T-helper 1 cell treated with Interleukin-12 subunit alpha and Interleukin-12 subunit beta and Interleukin-4 antibody, amounts not matched to agents 30 ng/mL and 1 ng/mL, for 36 hours (primary cell): Measurements from ENCODE around the gene PNPLA6. TPM values are rescaled to one million over a fixed set of nuclear protein-coding genes. Genes with fewer than 3 reads are reported as not detected.

Source experiments
- intact Hi-C: fragments of 100-400 bp; cut with micrococcal nuclease; formaldehyde crosslinking; loops from one replicate; pipeline ENCODE4 v1.15.1; 2024
- total RNA-seq: library from RNA; stranded (reverse); gene quantifications from 2 replicates; pipeline ENCODE4 v1.2.3, GENCODE V29; 2022

Gene PNPLA6
- total RNA-seq = 143 and 148 TPM in 2 replicates

DNA sequence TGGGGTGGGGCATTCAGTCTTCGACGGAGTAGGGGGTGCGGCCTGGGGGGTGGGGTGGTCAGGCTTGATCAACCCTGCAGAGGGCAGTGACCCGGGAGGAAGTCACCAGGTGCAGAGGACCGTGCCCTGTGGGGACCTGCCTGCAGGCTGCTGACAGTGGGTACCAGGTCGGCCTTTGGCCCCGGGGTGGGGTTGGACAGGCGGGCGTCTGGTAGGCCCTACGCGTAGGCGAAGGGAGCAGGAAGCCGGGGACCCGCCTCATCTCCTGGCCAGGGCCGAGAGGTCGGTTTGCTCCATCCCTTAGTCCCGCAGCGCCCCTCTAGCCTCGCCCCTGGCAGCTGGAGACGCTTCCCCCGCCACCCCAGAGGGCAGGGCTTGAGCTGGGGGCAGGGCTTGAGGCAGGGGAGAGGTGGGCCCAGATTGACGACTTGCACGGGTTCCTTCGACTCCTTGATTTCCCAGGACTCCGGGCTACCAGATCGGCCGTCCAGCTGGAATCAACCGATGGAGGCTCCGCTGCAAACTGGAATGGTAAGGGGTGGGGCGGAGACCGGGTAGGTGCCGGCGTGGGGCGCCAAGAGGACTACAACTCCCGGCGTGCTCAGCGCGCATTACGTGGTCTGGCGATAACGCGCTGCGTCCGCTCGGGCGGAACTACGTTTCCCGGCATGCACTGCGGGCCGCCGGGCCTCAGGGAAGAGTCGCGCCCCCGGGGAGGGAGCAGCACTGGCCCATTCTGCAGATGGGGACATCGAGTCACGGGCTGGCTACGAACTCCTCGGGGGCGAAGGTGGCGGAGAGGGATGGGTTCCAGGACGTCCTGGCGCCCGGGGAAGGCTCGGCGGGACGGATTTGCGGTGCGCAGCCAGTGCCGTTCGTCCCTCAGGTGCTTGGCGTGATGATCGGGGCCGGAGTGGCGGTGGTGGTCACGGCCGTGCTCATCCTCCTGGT, at the start of gene PNPLA6:
Gene PNPLA6, plus strand, starts transcription at position 671 of the 951 bp plus-strand sequence. Its CDS starts 72 bp downstream, at position 743.
- intact Hi-C loops = loop anchor here (1.0 to 10.0 kb wide), 8 partner anchors 16 to 1631 kb away; partner anchors contain the start of genes NDUFA11, PET100, PEX11G and RANBP3

DNA sequence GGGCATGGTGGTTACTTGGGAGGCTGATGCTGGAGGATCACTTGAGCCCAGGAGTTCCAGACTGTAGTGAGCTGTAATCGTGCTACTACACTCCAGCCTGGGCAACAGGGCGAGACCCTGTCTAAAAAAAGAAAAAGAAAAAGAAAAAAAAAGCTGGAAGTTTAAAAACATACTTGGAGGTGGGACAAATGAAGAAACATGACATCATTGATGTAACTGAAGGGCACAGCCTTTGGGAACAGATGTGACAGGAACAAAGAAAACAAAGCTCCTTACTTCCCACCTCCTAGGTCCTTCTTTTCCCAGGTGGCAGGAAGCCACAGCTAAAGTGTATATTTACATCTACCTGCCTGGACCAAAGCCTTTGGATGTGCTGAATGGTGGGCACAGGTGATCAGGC, 48.6 kb upstream of the PNPLA6 start:
- intact Hi-C loops = loop anchor here (5.0 kb wide), 1 partner anchor 35 kb away; the partner anchor contains the start of gene MCOLN1

DNA sequence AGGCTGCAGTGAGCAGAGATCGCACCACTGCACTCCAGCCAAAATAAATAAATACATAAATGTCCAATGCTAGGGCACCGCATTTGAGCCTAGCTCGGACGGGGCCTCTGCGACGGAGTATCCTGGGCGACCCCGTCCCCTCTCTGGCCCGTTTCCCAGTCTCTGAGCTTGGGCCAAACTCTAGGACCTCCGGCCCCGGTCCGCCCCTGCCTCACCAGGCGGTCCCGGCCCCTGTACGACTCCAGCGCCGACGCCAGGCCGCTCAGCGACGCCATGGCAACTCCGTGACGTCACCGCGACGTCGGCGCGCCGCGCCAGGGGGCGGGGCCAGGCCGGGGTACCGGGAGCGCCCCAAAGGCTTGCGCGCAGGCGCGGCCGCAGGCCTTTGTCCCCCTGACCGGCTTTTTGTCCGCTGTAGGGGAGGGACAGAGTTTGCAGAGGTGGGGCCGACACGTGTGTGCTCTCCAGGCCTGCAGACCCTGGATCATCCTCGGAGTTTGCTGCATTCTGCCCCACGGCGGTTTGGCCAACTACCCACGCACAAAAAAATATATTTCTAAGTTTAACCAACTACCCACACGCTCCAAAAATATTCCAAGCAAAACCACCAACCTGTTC, 46.7 kb upstream of the PNPLA6 start, which contains the start of gene PEX11G:
Gene PEX11G, minus strand, starts transcription at position 300 of the 618 bp plus-strand sequence. Its CDS starts 25 bp downstream, at position 275.
- intact Hi-C loops = loop anchor here (1.0 to 5.0 kb wide), 2 partner anchors 33 to 46 kb away; partner anchors contain the start of genes MCOLN1 and PNPLA6

DNA sequence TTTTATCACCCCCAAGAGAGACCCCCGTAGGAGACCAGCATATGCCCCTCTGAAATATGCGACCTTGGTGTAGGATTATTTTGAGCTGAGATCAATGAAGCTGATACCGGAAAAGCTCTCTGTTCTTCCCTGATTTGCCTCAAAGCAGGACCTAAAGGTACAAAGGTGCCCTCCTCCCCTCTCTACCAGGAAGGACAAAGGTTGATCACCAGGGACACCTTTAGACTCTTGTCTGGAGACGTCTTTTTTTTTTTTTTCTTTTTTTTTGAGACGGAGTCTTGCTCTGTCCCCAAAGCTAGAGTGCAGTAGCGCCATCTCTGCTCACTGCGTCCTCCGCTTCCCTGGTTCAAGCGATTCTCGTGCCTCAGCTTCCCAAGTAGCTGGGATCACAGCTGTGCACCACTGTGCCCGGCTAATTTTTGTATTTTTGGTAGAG, 45.9 kb upstream of the PNPLA6 start:
- intact Hi-C loops = loop anchor here (1.0 to 5.0 kb wide), 2 partner anchors 33 to 46 kb away; partner anchors contain the start of genes MCOLN1 and PNPLA6

- intact Hi-C loops = no loop called here
Observed at GRCh38 chr19:7492142-7492541, 43.4 kb upstream of the PNPLA6 start.

DNA sequence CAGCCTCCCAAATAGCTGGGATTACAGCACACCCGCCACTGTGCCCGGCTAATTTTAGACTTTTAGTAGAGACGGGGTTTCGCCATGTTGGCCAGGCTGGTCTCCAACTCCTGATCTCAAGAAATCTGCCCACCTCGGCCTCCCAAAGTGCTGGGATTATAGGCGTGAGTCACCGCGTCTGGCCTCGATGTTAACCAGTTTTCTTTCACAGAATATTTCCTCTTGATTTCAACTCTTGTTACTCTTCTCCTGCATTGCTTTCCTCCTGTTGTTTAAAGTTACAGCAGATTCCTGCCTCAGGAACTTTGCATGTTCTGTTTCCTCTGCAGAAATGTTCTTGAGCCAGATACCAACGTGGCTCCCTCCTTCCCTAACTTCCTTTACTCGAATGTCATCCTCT, 43.0 kb upstream of the PNPLA6 start:
- intact Hi-C loops = no loop called here

GRCh38 chr19:7494416-7495098, 41.0 kb upstream of the PNPLA6 start:
- intact Hi-C loops = no loop called here

GRCh38 chr19:7497292-7497691, 38.2 kb upstream of the PNPLA6 start:
- intact Hi-C loops = no loop called here

DNA sequence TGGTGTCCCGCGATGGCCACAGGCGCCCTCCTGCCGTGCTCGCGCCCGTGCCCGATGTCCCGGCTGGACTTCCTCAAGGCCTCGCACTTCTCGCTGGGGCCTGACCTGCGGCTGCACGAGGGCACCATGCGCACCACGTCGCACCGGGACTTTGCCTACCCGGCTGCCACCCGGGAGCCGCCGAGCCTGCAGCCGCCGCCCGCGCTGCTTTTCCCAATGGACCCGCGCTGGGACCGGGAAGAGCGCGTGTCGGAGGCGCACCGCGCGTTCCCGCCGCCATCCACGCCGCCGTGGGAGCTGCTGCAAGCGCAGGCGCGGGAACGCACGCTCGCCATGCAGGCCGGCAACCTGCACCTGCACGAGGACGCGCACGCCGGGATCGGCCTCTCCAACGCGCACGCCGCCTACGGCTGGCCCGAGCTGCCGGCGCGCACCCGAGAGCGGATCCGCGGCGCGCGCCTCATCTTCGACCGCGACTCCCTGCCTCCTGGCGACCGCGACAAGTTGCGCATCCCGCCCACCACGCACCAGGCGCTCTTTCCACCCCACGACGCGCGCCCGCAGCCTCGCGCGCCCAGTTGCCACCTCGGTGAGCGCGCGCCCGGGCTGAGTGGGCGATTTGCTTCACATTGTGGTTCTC, 34.6 kb upstream of the PNPLA6 start:
- intact Hi-C loops = no loop called here

- intact Hi-C loops = no loop called here
Observed at GRCh38 chr19:7502552-7502951, 33.0 kb upstream of the PNPLA6 start.

GRCh38 chr19:7504684-7505083, 30.8 kb upstream of the PNPLA6 start:
- intact Hi-C loops = no loop called here

- intact Hi-C loops = no loop called here
Observed at GRCh38 chr19:7505288-7505681, 30.2 kb upstream of the PNPLA6 start.

DNA sequence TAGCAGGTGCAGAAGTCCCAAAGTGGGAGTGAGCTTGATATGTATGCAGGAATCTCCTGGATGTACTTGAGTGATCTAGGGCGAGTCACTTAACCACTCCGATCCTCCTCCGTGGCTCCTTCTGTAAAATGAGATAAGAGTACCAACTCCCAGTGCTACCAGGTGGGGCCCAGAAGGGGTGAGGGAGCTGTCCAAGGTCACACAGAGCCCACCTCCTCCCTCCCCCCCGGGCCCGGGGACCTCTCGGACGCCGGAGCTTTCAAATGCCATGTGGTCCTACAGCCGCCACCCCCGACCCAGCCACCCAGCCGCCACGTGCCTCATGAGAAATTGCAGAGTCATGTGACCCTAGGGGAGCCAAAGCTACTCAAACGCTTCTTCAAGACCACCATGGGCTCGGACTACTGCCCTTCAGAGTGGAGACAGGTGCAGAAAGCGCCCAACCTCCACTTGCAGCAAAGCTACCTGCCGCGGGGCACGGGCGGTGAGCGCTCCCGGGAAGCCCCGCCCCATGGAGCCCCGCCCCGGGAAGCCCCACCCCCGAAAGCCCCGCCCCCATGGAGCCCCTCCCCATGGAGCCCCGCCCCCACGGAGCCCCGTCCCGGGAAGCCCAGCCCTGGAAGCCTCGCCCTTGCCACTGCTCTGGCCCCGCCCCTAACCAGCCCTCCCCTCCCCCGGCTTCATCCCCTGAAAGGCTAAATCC, 29.7 kb upstream of the PNPLA6 start:
- intact Hi-C loops = no loop called here

DNA sequence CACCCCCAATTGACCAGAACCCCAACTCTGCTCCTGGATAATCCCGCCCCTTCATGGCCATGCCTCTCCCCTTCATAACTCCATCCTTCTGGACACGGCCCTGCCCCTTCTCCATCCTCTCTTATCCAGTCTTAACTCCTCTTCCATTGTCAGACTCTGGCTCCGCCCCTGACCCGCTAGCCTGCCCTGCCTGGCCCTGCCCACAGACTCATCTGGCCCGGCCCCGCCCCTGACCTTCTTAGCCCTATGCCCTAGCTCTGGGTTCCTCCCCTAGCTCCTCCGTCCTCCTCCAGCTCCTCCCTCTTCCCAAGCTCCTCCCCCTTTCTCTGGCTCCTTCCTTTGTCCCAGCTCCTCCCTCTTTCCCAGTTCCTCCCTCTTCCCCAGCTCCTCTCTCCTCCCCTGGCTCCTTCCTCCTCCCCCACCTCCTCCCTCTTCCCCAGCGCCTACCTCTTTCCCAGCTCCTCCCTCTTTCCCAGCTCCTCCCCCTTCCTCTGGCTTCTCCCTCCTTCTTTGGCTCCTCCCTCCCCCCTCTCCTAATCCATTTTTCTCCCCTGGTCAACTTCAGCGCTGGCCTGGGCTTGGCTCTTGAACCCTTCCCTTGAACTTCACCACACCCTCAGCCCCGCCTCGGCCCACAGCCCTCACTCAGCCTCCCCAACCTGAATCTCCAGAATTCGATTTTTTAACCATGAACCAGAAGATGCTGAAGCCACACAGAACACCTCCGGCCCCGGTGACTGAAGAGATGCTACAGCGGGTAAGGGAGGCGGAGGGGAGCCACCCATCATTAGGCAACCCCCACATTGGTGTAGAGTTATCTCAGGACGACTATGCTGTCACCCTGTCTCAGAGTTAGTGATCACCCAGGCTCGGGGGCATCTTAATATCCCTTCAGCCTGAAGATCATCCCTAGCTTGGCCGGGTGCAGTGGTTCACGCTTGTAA, 28.9 kb upstream of the PNPLA6 start:
- intact Hi-C loops = no loop called here

GRCh38 chr19:7507884-7508283, 27.6 kb upstream of the PNPLA6 start:
- intact Hi-C loops = no loop called here

DNA sequence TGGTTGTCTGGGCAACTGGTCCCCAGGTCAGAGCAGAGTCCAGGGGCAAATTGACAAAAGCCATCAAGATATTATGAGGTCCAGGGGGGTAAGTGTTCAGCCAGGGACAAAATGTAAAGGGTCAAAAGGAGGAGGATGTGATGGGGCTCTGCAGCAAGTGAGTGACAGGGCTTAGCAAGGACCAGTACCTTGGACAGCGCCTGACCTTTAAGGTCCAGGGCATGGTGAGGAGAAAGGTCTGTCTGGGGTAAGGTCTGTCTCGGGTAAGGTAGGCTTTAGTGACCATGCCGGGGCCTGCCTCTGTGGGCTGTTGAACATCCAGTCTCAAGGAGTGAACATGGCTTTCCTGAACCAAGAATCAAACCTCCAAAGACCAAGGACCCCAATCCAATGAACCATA, 25.9 kb upstream of the PNPLA6 start:
- intact Hi-C loops = no loop called here

DNA sequence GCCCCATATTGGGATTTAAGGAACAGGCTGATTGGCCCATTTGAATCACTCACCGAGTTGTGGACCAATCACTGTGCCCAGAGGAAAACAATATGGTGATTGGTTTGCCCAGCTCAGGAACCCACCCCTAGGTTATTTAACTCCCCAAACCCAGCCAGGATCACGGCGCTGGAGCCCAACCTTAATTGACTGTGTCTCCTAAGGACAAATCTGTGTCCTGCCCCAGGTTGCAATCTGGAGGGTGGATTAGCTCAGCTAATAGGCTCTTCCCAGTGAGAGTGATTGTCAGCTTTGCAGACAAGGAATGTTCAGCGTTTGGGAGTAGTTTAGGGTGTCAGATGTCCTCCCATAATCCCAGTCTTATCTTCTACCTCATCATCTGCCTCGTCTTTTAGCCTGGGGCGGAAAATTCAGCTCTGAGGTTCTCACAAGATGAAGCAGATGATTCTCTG, 23.1 kb upstream of the PNPLA6 start:
- intact Hi-C loops = no loop called here

DNA sequence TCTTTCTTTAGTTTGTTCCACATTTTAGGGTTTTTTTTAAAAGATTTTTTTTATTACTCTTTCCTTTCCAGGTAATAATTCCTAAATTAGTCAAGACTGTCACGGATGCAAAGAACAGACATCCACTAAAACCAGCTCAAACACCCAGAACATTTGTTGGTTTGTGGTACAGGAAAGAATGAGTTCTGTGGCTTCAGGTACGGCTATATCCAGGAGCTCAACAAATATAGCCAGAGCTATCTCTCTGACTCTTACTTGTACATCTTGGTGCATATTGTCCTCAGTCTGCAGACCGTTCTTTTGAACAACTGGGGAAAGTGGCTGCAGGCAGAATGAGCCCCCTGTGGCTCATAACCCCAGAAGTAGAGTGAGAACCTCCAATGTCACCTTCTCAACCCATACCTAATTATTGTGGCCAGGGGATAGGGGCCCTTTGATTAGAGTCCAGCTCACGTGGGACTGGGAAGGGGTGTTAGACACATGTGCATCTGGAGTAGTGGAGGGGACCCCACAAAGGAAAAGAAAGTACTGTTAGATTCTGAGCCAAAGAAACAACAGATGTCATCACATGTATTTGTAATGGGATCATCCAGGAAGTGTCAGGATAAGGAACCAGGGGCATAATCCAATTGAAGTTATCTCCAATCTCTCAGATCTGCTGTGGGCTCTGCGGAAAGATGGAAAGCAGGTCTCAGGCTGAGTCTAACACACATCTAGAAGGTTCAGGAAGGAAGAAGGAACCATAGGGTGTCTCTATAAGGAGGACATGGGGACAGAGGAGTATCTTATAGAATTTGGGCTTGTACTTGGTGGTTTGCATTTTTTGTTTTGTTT, 21.5 kb upstream of the PNPLA6 start:
- intact Hi-C loops = no loop called here
